RWPE1 (cell line): ENCODE data around the gene CBR4.
"Not testable (repeated sequence)": the region's sequence is repeated elsewhere in the genome, so short reads cannot be mapped to it uniquely, and the experiment has no call there.

Source experiments
- CTCF ChIA-PET: fragments of 350-600 bp; sonication (Branson Sonifier 250); formaldehyde crosslinking; extraction: SDS; loops from one replicate; lab custom pipeline; 2021; lab: Yijun Ruan, JAX
- POLR2A ChIA-PET: fragments of 400-600 bp; formaldehyde crosslinking; extraction: SDS; loops from one replicate; lab custom pipeline; 2020; ENCODE audit warnings: antibody characterized with exemption; ENCODE audit not compliant: low non-redundant PET; lab: Yijun Ruan, JAX
- DNase-seq: peaks from one replicate; pipeline ENCODE4 v3.0.0; 2012; ENCODE audit warnings: low spot score
- H3K27ac ChIP-seq: fragments of 450-650 bp; 2 replicates; pipeline ENCODE4 v1.5.1; 2017
- TF ChIP-seq, protein P1 (sequence below): fragments of 450-650 bp; conservative IDR thresholded peaks from 2 replicates; pipeline ENCODE4 v1.5.1; 2017; ENCODE audit warnings: low read depth, mild to moderate bottlenecking

Gene CBR4

DNA sequence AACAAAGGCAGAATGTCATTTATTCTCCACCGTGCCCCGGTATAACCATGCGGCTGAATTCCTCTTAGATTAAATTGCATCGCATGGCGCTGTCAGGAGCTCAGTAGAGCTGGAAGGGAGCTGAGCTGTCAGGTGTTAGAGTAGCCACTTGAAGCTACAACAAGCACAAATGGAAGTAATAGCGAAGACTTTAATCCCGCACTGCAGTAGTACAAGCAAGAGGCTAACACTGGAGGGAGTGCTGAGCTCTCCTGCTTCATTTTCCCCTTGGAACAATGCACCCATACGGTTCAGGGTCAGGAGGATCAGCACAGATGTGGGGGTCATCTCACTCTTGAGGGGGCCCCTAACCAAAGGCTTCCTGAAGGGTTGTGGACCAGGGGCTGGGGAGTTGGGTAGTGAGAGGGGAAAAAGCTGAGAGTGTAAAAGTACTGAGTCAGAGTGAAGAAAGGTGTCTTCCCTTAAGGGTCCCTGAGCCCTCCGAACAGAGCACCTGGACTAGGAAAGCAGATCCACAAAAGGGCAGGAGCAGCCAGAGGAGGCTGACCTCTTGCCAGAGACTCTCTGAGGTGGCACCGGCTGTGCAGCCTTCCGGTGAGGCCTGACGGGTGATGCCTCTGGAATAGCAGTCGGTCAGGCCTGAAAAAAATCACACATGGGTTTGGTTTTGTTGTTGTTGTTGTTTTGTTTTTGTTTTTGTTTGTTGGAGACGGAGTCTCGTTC lies 36.0 kb upstream of the CBR4 start:
- TF ChIP-seq, protein P1, sequence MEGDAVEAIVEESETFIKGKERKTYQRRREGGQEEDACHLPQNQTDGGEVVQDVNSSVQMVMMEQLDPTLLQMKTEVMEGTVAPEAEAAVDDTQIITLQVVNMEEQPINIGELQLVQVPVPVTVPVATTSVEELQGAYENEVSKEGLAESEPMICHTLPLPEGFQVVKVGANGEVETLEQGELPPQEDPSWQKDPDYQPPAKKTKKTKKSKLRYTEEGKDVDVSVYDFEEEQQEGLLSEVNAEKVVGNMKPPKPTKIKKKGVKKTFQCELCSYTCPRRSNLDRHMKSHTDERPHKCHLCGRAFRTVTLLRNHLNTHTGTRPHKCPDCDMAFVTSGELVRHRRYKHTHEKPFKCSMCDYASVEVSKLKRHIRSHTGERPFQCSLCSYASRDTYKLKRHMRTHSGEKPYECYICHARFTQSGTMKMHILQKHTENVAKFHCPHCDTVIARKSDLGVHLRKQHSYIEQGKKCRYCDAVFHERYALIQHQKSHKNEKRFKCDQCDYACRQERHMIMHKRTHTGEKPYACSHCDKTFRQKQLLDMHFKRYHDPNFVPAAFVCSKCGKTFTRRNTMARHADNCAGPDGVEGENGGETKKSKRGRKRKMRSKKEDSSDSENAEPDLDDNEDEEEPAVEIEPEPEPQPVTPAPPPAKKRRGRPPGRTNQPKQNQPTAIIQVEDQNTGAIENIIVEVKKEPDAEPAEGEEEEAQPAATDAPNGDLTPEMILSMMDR: no peak
- POLR2A ChIA-PET: no interaction called here
- no peak for DNase-seq
- CTCF ChIA-PET: no interaction called here
- H3K27ac ChIP-seq: no peak overlapping the region

DNA sequence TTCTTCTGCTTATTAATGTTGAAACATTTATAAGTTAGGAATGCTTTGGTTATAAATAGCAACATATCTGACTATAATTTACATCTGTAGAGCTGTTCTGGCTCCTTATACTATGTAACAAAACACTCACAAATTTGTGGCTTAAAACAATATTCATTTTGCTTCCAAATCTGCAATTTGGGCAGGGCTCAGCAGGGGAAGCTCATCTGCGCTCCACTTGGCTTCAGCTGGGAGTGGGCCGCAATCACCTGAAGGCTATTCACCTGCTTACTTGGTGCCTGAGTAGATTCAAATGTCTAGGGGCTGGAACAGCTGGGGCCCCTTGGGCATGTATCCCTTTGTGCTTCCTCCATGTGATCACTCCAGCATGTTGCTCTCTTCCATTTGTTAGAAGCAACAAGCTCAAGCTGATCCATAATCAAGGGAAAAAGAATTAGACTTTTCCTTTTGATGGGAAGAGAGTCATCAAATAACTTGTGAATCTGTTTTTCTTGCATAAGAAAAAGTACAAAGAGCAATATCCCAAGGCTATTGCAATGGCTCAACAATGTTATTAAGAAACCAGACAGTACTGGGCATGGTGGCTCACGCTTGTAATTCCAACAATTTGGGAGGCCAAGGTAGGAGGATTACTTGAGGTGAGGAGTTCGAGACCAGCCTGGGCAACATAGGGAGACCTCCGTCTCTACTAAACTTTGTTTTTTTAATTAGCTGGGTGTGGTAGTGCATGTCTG lies 34.8 kb upstream of the CBR4 start:
- TF ChIP-seq, protein P1: no peak
- CTCF ChIA-PET: interaction anchor here (0.6 kb wide), 1 partner anchor 23 kb away, joined by 4 read pairs; no protein-coding TSS in a partner anchor
- POLR2A ChIA-PET: no interaction called here
- H3K27ac ChIP-seq: no peak overlapping the region
- DNase-seq: no peak

DNA sequence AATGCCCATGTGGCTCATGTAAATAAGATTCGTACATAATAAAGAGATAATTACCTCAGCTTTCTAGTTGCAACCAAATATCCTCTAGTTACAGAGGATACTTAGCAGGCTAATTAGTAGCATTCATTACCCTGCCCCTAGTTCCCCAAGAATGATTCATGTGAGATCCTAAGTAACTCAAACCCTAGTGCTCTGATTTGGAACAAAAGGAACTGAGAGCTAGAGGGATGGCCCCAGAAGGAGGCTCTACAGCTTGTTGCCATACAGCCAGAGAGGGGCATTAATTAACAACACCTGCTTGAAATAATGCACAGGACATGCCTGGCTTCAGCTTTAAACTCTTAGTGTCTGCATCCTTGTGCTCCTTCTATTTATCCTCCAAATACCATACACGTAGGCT lies 32.6 kb upstream of the CBR4 start:
- TF ChIP-seq, protein P1: no peak
- CTCF ChIA-PET: interaction anchor here (0.6 to 0.7 kb wide), 2 partner anchors 102 to 1968 kb away, joined by 4 to 6 read pairs; no protein-coding TSS in a partner anchor
- POLR2A ChIA-PET: no interaction called here
- no peak for DNase-seq
- H3K27ac ChIP-seq: no peak overlapping the region

DNA sequence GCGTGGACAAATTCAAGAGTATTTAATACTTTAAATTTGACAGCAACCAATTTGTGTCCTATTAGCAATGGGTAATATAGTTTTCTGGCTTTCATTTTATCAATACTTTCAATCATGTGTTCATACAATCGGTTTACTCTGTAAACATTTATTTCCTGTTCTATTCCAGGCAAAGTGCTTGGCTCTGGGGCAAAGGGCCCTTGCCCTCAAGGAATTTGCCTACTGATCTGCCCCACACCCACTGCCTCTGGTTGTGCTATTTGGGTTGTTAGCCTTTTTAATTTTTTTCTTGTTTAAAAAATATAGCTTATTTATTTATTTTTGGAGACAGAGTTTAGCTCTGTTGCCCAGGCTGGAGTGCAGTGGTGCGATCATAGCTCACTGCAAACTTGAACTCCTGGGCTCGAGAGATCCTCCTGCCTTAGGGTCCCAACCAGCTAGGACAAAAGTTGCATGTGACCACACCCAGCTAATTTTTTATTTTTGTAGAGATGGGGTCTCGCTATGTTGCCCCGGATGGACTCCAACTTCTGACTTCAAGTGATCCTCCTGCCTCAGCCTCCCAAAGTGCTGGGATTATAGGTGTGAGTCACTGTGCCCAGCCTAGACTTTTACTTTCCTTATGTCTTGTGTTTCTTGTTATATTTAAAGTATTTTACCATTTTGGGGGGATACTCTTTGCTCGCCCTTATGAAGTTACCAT lies 30.7 kb upstream of the CBR4 start:
- TF ChIP-seq, protein P1: no peak
- no peak for DNase-seq
- ChIA-PET CTCF (no interaction called here), POLR2A (no interaction called here)
- no peak overlapping the region for H3K27ac ChIP-seq

DNA sequence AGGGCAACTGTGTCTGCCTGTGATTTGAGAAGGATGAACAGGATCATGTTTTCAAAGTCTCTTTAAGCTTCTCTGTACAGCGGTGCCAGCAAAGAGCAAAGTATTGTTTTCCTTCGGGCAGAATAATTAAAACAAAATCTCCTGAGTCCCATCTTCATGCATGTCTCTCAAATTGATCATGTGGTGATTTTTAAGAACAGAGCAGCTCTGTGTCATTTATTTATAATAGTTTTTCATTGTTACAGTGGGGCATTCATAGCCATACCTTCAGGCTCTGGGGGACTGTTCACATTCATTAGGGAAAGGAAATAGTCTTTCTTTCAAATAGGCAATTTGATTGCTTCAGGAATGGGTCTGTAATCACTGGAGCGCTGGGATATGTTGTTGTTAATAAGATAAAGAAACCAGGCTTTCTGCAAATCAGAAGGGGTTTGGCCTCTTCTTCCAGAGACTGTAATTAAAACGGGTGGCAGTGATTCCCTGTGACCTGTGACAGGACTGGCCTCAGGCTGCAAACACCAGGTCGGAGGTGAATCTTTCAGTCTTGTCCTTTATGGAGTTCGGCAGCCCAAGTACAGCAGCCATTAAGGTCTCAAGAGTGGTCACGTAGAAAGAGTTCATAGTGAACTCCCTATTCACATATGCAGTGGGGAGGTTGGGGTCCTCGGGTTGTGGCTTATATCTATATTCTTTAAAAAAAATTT lies 29.3 kb upstream of the CBR4 start:
- H3K27ac ChIP-seq: no peak overlapping the region
- DNase-seq: no peak
- ChIA-PET CTCF (interaction anchor here (0.6 kb wide), 1 partner anchor 102 kb away, joined by 3 read pairs; no protein-coding TSS in a partner anchor), POLR2A (no interaction called here)
- TF ChIP-seq, protein P1: no peak

DNA sequence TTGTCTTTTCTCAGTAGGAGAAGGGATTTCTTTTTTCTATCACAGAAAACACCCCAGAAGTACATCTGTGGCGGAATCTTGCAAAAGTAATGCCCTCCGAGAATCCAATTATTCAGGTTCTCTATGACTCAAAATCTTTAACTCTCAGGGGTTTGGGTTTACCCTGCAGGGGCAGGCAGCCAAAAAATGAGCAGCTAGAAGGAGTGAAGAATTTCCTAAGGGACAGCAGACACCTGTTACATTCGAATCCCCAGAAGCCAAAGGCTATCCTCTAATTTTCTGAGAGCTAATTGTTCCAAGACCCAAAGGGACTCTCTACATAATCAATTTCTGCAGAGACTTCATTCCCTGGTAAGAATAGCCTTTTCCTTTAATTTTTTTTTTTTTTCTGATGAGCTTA lies 27.5 kb upstream of the CBR4 start:
- TF ChIP-seq, protein P1: no peak
- CTCF ChIA-PET: interaction anchor here (0.6 kb wide), 1 partner anchor 92 kb away, joined by 3 read pairs; no protein-coding TSS in a partner anchor
- no peak for DNase-seq
- POLR2A ChIA-PET: no interaction called here
- no peak overlapping the region for H3K27ac ChIP-seq

DNA sequence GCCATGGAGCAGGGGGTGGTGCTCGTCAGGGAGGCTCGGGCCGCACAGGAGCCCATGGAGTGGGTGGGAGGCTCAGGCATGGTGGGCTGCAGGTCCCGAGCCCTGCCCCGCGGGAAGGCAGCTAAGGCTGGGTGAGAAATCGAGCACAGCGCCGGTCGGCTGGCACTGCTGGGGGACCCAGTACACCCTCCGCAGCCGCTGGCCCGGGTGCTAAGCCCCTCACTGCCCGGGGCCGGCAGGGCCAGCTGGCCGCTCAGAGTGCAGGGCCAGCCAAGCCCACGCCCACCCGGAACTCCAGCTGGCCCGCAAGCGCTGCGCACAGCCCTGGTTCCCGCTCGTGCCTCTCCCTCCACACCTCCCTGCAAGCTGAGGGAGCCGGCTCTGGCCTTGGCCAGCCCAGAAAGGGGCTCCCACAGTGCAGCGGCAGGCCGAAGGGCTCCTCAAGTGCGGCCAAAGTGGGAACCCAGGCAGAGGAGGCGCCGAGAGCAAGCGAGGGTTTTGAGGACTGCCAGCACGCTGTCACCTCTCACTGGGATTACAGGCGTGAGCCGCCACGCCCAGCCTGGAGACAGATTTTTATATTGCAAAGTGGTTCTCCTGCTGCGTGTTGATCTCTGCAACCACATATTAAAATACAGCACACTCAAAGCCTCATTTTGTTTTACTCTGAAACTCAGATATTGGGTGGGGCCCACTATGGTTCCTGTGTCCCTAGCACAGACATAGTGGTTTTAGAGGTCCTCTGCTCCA lies 26.0 kb upstream of the CBR4 start:
- DNase-seq, POLR2A ChIA-PET, CTCF ChIA-PET, H3K27ac ChIP-seq: not testable (repeated sequence)
